OCI-LY1 (cell line): ENCODE data around the gene IRAK3.

ENCODE experiments used
- CTCF ChIP-seq: fragments of 200-600 bp; sonication (generic), shearing (Covaris generic); IDR thresholded peaks from 2 replicates; pipeline ENCODE4 v1.5.1; 2017; ENCODE audit warnings: mild to moderate bottlenecking, antibody characterized with exemption, low read length, moderate library complexity, mixed read lengths
- EZH2 ChIP-seq: fragments of 200-600 bp; sonication (generic), shearing (Covaris generic); IDR thresholded peaks from 2 replicates; pipeline ENCODE4 v1.8.0; 2017; ENCODE audit warnings: borderline replicate concordance, mixed run types, mild to moderate bottlenecking, antibody characterized with exemption, low read length, moderate library complexity, mixed read lengths

GRCh38 chr12:66206141-66206540 lies 17.1 kb downstream of the IRAK3 start:
- TF ChIP-seq CTCF: no peak
- no peak for TF ChIP-seq EZH2
